Amniotic stem cell (primary cell): ENCODE measurements around the gene KLKB1.

ENCODE experiments used
- DNase-seq: peaks from one replicate; lab custom pipeline; 2025; lab: John Stamatoyannopoulos, UW

Gene KLKB1

DNA sequence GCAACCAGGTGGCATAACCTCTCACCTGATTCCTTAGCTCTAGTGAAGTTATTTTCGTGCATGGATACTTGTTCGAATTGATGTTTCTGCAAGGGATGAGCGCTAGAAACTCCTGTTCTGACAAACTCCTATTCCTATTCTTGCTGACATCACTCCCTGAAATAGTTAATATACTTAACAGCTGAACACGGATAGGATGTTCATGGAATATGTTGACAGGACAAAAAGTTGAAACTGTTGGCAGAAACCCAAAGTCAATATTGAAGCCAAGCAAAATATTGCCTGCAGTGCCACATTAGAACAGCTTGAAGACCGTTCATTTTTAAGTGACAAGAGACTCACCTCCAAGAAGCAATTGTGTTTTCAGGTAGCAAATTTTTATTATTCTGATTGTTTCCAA is at the start of gene KLKB1:
Gene KLKB1 (plus strand): TSS at position 287 of the 400 bp plus-strand sequence. CDS start 689 bp downstream, outside the sequence.
- DNase-seq: no peak

DNA sequence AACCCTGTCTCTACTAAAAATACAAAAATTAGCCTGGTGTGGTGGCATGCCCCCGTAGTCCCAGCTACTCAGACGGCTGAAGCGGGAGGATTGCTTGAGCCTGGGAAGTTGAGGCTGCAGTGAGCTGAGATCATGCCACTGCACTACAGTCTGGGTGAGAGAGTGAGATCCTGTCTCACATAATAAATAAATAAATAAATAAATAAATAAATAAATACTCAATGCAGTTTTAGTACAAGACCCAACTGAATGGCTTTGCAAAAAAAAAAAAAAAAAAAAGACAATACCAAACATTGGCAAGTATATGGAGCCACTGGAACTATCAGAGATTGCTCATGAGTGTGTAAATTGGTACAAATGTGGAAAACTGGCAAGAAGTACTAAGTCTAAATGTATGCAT is 39.2 kb upstream of the KLKB1 start:
- DNase-seq: no peak

DNA sequence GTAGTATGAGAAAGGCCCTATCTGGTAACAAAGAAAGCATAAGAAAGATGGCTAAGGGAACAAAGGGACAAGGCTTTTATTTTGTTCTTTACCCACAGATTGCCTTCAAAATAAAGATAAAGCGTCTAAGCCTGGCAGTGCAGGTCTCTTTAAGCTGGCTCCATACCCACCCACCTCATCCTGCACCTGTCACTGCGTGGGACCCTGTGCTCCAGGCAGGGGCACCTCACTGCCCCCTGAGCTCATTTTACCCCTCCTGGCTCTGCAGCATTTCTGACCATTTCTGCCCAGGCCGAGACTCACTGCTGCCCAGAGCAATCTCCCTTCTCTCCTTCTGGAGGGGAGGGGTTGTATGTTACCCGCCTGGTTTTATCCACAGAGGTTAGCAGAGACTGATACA is 37.7 kb upstream of the KLKB1 start:
- DNase-seq: no peak

- DNase-seq: peak; percentile 26
Observed at GRCh38 chr4:186190581-186191199, 36.6 kb upstream of the KLKB1 start.

DNA sequence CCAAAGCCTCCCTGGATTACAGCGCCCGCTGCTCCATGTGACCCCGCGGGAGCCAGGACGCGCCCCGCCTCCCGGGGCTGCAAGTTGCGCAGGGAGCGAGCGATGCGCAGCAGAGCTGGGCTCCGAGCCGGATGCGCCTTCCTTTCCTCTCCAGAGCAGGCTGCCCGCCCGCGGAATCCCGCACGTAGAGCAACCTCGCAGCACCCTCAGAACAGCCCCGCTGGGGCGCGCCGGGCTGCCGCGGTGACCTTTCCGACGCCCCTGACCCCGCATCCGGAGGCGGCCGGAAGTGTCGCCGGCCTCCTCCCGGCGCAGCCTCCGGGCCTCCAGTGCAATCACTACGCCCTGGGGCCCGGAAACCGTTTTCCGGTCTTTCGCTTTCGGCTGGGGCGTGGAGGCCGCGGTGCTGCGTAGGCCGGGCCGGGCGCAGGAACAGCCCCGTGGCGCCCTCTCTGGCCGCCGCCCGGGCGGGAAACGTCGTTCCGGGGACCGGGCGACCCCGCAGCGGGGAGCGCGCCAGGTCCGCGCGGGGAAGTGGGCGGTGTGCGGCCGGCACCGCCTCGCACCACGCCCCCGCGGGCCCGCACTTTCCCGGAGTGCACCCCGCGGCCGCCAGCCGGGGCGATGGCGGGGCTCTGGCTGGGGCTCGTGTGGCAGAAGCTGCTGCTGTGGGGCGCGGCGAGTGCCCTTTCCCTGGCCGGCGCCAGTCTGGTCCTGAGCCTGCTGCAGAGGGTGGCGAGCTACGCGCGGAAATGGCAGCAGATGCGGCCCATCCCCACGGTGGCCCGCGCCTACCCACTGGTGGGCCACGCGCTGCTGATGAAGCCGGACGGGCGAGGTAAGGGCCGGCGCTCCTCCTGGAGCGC is 35.9 kb upstream of the KLKB1 start, which contains the start of gene CYP4V2:
Gene CYP4V2 (plus strand): TSS at position 368 of the 866 bp plus-strand sequence. CDS start 257 bp downstream, at position 625.
- DNase-seq: peak; percentile 67

DNA sequence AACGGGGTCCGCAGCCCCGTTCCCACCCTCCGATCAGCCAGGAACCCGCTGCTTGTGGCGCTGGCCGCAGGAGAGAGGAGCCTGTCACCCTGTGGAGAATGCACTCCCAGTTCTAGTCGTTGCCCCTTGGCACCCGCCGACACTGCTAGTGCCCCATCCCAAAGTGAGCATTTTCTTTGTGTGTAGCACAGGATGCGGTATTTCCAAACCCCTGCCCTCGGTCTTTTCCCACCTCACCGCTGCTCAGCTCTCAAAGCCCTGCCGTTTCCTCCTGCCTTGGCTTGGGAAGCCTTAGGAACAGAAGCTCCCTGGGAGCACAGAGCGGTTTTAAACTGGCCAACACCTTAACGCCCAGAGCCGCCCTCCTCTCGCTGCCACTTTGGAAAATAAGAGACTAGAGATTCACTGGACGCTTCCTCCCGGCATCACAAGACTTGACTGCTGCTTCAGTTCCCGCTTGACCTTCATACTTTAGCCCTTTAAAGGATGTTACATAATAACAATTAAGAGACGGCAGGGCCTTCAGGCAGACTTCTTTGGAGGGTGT is 35.2 kb upstream of the KLKB1 start:
- peak; percentile 4 for DNase-seq

GRCh38 chr4:186193851-186194250 is 33.5 kb upstream of the KLKB1 start:
- DNase-seq: no peak

GRCh38 chr4:186196063-186196462 is 31.2 kb upstream of the KLKB1 start:
- DNase-seq: no peak

GRCh38 chr4:186200516-186200915 is 26.8 kb upstream of the KLKB1 start:
- no peak for DNase-seq

DNA sequence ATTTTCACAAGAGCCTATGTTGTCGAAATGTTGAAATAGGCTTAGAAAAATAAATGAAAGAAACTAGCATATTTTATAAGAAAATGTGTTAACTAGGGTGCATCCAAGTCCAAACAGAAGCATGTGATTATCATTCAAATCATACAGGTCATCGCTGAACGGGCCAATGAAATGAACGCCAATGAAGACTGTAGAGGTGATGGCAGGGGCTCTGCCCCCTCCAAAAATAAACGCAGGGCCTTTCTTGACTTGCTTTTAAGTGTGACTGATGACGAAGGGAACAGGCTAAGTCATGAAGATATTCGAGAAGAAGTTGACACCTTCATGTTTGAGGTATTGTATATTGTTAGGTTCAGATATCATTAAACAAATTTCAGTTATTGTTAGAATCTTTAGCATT is 26.3 kb upstream of the KLKB1 start:
- DNase-seq: no peak

GRCh38 chr4:186201535-186202230 is 25.6 kb upstream of the KLKB1 start:
- DNase-seq: no peak

GRCh38 chr4:186202490-186203140 is 24.7 kb upstream of the KLKB1 start:
- no peak for DNase-seq

GRCh38 chr4:186203406-186203805 is 23.9 kb upstream of the KLKB1 start:
- DNase-seq: no peak

DNA sequence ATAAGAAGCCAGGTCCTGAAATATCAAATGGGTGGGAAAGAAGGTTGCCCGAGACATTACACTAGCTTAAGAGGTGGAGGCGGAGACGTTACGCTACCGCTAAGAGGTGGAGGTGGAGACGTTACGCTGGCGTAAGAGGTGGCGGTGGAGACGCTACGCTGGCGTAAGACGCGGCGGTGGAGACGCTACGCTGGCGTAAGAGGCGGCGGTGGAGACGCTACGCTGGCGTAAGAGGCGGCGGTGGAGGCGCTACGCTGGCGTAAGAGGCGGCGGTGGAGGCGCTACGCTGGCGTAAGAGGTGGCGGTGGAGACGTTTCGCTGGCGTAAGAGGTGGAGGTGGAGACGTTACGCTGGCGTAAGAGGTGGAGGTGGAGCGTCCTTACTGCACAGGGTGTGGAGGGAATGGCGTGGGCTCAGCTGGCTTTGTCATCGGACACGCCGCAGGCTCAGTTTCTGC is 23.2 kb upstream of the KLKB1 start:
- no peak for DNase-seq

DNA sequence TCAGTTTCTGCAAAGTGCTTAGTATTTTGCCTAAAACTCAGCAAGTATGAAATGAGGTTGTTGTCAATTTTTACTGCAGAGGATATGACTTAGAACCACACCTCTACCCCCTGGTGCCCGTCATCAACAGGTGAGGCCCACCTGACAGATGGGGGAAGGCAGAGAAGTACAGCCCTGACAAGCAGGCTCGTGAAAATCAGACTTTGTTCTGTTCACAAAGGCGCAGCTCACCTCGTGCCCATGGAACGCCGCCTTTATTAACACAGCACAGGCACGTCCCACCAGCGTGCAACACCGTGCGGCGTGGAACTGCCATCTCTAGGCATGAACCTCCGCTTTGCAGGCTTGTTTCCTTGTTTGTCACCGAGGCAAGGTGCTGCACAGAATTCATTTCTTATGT is 22.6 kb upstream of the KLKB1 start:
- DNase-seq: no peak

GRCh38 chr4:186205156-186205555 is 22.2 kb upstream of the KLKB1 start:
- no peak for DNase-seq

DNA sequence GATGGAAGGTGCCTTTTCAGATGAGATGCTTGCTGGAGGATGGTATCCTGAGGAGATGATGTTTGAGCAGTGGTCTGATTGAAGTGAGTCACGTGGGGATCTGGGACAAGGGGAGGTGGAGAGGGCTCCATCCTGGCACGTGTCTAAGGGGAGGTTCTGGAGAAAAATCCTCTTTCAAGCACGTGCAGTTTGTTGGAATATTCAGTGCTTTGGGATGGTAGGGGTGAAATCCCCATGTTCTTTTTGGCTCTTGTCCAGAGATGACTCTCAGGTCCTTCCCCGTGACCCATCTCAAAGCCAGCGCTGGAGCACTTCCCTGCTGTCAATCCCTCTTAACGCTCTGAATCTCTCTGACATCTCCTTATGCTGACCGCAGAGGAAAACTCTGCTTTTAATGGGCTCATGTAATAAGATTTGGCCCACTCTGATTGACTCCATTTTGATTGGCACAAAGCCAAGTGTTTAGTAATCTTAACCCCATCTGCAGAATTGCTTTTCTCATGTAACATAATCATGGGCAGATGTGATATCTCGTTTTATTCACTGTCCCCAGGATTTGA is 10.8 kb upstream of the KLKB1 start:
- no peak for DNase-seq

DNA sequence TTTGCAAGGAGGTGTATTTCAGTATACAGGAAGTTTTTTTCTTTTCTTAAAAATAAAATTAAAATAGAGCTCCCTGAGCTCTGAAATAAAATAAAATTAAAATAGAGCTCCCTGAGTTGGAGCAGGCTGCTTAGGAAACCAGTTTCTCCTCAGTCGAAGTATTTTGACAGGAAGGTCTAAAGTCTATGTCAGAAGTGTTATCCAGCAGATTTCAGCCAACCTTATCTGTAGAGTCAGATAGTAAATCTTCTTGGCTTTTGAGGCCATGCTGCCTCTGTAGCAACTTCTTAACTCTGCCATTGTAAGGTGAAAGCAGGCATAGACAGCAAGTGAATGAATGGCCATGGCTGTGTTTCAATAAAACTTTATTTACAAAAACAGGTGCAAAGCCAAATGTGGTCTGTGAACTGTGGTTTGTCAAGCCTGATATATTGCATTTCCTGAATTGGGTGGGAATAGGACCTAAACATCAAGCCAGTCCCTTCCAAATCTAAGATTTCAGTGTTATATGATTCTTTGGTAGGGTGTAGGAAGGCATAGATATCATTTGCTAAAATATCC is 9.5 kb upstream of the KLKB1 start:
- DNase-seq: no peak

GRCh38 chr4:186221624-186222023 is 5.7 kb upstream of the KLKB1 start:
- no peak for DNase-seq

GRCh38 chr4:186225848-186226247 is 1.5 kb upstream of the KLKB1 start:
- no peak for DNase-seq

- DNase-seq: no peak
Observed at GRCh38 chr4:186226521-186227189, 652 bp upstream of the KLKB1 start.
